SKM-1 (cell line): Measurements from ENCODE around the gene SAMM50.
A peak's percentile ranks its signal among the peaks of the same experiment; 100 is the strongest.

Experiments
- DNase-seq: peaks from one replicate; lab custom pipeline; 2025; ENCODE audit not compliant: unreplicated experiment; lab: John Stamatoyannopoulos, UW

Gene SAMM50

DNA sequence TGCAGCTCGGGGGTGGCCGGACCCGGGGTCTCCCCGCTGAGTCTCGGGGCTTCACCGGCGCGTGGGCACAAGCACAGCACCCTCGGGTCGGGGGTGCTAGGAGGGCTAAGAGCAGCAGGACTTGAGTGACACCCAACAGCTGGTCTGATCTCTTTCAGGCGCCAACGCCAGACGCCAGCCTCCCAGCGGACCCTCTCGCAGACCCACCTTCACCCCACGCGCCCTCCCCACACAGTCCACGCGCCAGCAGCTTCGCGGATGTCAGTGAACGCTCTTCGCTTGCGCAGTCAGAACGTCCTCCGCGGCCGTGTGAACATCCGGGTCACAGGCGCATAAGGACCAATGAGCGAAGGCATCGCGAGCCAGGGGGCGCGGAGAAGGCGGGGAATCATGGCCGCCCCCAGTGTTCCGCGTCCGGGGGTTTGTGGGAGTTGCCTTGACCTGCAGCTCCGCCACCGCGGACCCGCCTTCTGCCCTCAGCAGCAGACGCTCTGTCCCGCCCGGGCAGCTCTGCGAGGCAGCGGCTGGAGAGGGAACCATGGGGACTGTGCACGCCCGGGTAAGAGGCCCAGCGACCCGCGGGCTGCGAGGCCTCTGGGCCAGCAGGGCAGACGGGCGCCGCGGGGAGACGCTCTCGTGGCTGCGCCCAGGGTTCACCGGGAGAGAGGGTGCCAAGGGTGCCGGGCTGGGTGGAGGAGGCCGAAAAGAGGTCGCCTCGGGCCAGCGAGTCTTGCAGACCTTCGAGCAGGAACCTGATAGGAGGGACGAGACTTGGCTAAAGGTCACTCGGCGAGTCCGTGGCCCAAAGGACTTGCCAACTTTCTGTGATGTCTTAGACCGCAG lies at the start of gene SAMM50:
SAMM50 (plus strand) TSS at position 403 of the 843 bp plus-strand sequence; CDS start at position 539, 136 bp downstream.
- peak; percentile 78 for DNase-seq

DNA sequence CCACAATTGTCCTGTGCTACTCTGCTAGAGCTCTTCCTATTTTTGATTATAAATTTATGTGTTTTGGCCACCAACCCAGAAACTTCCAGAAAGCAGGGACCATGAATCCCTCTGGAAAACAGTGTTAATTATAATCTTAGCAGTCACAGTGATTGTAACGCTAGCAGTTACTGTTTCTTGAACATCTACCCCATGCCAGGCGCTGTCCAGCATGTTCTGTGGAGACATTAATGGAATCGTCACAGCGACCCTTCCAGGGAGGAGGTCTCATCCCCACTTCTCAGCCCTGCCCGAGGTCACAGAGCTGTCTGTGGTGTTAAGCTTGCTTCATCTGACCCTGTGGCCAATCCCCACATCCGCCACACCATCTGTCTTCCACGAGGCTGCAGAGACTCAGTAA lies 49.6 kb upstream of the SAMM50 start:
- DNase-seq = no peak

DNA sequence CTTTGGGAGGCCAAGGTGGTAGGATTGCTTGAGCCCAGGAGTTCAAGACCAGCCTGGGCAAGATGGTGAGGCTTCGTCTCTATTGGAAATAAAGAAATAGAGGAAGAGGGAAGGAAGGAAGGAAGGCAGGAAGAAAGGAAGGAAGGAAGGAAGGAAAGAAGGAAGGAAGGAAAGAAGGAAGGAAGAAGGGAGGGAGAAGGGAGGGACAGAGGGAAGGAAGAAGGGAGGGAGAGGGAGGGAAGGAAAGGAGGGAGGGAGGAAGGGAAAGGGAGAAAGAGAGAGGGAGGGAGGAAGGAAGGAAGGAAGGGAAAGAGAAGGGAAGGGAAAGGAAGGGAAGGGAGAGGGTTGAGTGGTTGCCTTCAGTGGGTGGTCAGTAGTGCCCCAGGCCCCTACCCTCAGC lies 45.5 kb upstream of the SAMM50 start:
- DNase-seq = no peak

DNA sequence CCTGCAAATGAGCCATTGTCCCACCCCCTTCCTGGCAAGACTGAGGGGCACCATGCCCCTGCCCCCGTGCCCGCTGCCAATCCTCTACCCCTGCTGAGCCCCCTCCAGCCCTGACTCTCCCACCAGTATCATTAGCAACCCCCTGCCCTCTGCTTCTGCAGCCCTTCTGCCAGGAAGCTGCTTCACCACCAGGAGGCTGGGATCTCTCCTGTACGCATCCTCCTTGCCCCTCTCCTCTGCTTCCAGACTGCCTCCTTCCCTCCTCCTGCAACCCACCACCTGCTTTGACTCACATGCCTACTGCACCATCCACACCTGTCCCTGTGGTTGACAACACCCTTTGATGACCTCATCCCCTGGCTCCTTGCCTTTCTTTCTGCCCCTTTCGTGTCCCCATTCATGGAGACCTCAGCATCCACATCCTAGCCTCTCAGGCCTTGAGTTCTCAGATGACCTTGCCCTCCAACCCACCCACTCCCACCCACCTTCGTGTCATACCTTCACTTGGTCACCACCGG lies 45.0 kb upstream of the SAMM50 start:
- no peak for DNase-seq

DNA sequence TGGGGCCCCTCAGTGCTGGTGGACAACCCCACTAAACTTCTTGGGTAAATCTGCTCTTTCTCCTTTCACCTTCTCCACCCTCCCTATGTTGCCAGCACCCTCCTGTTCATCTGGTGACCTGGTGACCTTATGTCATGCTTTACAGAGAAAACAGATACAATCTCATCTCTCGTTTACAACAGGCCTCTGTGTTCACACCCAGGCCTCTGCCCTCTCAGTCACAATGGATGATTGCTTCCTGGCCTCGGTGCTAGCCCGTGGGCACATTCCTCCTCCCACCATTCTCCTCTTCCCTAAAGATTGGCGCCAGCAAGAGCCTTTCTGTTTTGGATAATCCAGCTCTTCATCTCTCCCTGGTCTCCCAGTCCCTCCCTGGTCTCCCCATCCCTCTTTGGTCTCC lies 43.9 kb upstream of the SAMM50 start:
- no peak for DNase-seq

DNA sequence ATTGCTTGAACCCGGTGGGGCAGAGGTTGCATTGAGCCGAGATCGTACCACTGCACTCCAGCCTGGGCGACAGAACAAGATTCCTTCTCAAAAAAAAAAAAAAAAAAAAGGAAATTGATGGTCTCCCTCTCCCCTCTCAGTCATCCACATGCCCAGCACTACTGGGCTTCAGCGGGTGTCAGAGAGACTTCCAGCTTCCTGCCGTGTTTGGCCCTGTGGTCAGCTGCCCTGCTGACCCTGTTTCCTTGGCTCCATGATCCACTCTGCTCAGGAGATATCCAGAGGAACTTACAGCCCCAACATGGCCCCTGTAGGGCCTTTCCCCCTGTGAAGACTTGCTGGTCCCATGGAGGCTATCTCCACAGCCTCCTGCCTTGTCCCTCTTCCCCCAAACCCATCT lies 37.7 kb upstream of the SAMM50 start:
- no peak for DNase-seq

DNA sequence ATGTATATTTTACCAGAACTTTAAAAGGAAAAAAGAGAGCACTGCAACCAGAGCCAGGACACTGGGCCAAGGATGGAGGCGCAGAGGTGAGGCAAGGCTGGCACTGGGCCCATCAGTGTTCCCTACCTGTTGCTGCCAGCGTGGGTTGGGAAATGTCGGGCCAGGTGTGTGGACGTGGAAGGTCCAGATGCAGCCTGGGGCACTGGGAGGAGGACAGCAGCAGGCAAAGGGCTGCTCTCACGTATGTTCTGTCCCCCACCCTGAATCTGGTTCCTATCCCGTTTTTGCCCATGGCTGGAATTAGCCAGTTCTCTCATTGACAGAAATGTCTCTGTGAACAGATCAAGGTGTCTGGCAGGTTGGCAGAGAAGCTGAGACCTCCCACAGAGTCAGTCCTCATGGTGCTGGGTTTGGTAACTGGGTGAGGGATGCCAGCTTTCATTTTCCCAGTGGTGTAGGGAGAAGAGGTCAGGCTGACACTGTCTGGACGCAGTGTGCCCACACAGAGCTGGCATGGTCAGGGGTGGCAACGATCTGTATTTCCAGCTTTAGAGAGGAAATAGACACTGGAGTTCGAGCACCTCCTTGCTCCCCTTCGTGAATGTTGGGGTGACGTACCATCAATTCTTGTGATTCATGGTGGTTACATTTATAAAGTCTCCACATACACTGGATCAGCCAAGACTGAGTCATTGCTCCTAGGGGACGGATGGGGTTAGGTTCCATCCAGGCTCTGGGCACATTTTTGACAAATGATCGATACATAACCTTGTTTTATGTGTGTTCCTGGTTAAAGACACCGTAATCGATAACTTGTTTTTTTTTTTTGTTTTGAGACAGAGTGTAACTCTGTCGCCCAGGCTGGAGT lies 35.9 kb upstream of the SAMM50 start:
- DNase-seq = no peak

DNA sequence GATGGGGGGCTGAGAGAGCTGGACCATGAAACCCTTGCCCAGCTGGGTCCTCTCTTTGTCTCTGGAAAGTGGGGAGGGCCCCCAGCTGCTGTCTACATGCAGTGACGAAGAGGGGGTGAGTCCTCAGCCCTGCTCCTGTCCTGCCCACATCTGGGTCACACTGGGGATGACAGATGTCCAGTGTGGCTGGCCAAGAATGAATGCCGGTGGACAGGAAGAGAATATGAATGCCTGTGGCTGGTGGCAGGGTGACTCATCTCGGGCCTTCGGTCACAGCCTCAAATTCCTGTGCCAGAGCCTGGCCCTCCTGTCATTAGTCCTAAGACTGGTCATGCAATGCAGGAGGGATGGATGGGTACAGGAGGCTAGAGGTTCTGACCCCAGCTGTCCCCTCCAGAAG lies 33.9 kb upstream of the SAMM50 start:
- DNase-seq = no peak

DNA sequence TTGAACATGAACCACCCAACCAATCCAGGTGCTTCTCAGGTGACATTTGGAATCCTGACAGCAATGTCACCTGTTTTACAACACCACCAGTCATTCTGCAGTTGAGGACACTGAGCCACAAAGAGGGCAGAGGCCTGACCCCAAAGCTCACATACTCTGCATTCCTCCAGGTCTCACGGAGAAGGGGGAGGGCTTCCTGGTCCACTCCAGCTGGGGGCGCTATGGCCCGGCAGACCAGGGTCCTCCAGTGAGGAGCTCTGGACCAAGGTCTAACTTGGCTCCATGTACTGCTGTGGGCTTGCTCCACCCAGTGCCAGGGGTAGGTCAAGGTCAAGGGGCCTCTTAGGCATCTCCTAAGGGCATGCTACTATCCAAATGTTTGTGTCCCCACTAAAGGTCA lies 33.1 kb upstream of the SAMM50 start:
- DNase-seq = no peak

DNA sequence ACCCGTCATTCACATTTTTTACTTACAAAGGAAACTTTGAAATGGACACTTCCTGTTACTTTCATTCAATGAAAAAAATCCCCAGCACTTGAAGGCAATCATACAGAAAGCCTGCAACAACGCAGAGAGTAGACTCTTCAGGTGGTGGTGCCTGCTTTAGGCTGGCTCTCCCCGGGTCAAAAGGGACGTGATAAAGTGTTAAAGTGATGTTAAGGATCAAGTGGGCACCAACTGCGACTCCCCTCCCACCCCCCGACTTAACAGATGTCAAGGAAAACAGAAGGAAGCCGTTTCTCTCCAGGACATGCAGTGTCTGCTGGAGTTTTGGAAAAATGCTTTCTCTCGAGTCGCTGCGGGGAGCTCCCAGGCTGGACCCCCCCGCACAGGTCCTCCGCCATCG lies 32.1 kb upstream of the SAMM50 start:
- peak; percentile 43 for DNase-seq

DNA sequence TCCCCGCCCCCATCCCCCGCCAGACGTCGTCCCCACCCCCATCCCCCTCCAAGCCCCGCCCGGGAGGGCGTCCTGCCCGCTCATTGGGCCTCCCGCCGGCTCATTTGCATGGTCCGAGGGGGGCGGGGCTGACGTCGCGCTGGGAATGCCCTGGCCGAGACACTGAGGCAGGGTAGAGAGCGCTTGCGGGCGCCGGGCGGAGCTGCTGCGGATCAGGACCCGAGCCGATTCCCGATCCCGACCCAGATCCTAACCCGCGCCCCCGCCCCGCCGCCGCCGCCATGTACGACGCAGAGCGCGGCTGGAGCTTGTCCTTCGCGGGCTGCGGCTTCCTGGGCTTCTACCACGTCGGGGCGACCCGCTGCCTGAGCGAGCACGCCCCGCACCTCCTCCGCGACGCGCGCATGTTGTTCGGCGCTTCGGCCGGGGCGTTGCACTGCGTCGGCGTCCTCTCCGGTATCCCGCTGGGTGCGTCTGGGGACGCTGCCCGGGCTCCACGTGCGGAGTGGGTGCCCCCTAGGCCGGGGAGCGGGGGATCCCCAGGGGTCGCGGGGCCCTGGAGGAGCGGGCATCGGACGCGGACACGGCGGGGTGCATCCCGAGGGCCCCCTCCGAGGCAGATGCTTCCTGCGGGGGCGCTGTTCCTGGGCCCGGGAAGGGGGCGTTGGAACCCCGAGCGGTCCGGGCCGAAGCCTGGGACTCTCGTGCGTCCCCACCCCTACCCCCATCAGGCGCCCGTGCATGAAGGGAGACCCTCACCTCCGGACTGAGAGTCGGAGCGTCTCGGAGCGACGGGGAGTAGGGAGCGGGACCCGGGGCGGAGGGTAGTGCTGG lies 31.4 kb upstream of the SAMM50 start, which contains the start of gene PNPLA3:
PNPLA3 (plus strand) TSS at position 175 of the 834 bp plus-strand sequence; CDS start at position 282, 107 bp downstream.
- DNase-seq = peak; percentile 77

DNA sequence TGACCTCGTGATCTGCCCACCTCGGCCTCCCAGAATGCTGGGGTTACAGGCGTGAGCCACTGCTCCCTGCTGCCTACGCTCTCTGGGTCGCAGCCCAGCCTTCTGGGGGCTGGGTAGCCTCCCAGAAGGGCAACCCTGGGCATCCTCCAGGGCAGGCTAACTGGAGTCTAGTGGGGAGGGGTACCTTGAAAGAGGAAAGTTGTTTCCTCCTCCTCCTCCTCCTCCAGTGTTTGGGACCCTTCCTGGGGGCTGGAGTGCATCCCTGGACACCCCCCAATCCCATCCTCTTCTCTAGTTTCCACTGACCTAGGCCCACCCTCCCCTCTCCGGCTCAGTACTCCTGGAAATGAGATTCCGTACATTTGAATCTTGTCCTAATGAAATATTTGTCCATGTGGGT lies 30.4 kb upstream of the SAMM50 start:
- DNase-seq = no peak

DNA sequence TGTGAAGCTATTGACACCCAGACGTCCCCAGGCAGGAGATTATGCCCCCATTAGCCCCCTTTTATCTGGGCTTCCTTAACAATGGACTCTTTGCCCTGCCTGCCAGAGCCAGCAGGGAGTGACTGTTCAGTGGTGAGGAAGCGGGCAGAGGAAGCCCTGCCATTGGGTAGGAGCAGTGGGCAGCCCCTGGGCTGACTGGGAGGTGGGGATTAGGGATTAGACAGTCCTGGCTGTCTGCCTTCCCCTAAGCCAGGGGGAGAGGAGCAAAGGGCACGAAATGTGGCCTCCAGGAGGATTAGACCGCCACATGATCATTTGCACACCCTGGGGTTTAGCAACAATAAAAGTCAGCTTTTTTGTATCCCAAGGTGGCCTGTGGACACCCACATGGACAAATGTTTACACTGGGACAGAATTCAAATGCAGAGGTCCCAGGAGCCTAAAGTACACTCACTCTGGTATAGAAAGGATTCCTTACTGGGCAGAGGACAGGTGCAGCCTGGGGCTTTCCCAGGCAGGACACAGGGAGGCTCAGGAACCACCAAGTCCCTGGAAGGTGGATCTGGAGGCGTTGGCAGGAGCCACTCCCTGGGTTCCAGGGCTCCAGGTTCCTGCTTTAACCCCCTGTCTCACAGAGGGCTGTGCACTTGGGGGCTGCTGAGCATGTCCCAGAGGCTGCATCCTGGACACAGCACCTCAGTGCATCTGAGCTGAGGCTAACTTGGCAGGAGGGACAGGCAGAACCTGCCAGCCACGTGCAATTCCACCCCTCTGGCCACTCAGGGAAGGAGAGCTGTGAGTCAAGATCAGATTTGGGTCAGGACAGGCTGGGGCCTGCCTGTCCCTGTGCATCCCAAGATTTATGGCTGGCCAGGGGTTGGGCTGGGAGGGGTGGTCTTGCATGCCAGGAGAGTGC lies 29.6 kb upstream of the SAMM50 start:
- DNase-seq = no peak

DNA sequence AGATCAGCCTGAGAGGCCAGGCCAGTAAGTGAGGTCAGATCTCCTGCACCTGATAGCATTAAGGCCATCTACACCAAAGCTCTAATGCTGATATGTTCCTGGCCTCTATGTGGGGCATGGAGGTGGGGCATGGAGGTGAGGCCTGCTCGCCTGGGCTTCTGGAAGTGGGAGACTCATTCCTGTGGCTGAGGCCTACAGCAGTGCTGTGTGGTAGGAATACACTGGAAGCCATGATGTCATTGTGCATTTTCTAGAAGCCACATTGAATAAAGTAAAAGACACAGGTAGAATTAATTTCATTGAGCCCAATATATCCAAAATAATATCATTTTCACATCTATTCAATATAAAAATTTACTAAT lies 28.9 kb upstream of the SAMM50 start:
- no peak for DNase-seq

DNA sequence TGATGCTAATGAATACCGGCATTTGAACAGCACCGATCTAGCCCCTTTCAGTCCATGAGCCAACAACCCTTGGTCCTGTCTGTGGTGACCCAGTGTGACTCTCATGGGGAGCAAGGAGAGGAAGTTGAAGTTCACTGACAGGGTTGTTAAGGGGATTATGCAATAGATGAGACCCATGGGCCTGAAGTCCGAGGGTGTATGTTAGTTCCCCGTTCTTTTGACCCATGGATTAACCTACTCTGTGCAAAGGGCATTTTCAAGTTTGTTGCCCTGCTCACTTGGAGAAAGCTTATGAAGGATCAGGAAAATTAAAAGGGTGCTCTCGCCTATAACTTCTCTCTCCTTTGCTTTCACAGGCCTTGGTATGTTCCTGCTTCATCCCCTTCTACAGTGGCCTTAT lies 26.8 kb upstream of the SAMM50 start:
- peak; percentile 95 for DNase-seq

DNA sequence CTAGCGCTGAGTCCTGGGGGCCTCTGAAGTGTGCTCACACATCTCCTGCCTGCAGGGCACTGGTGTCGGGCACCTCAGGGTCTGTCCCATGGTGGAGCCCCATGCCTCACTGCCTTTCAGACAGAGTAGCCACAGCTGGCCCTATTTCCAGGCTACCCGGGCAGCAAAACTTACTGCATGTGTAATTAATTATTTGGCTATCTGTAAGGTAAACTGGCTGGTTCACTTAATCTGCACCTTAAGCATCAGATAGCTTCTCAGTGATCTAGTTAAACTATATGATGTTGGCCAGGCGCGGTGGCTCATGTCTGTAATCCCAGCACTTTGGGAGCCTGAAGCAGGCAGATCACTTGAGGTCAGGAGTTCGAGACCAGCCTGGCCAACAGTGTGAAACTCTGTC lies 26.3 kb upstream of the SAMM50 start:
- DNase-seq = no peak

DNA sequence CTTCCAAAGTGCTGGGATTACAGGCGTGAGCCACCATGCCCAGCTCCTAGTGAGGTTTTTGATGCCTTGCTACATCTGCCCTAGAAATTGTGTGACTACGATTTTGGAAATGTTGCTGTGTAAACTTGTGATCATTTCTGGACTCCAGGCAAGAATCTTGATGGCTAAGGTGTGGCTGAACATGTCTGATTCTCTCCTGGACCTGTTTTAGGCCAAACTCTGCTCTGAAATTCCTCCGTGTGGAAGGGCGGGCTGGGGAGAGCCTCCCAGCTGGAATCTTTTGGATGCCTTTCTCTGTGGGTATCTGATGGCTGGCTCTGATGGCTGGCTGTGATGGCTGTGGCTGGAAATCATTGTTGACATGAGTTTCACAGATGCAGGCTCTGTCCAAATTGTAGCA lies 23.5 kb upstream of the SAMM50 start:
- DNase-seq = no peak

DNA sequence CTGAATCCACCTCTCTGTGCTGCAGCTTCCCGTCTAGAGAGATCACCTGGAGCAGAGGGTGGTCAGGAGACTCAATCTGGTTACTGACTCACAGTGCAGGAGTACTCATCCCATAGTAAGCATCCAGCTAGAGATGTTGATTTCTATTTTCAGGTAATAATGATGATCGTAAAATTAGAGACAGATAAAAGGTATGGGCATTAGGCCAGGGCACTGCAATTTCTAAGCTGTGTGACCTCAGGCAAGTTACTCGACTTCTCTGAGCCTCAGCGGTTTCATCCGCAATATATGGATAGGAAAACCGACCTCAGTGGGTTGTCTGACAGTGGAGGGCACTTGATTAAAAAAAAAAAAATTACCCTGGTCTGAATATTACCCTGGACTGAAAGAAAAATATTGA lies 13.8 kb upstream of the SAMM50 start:
- no peak for DNase-seq

DNA sequence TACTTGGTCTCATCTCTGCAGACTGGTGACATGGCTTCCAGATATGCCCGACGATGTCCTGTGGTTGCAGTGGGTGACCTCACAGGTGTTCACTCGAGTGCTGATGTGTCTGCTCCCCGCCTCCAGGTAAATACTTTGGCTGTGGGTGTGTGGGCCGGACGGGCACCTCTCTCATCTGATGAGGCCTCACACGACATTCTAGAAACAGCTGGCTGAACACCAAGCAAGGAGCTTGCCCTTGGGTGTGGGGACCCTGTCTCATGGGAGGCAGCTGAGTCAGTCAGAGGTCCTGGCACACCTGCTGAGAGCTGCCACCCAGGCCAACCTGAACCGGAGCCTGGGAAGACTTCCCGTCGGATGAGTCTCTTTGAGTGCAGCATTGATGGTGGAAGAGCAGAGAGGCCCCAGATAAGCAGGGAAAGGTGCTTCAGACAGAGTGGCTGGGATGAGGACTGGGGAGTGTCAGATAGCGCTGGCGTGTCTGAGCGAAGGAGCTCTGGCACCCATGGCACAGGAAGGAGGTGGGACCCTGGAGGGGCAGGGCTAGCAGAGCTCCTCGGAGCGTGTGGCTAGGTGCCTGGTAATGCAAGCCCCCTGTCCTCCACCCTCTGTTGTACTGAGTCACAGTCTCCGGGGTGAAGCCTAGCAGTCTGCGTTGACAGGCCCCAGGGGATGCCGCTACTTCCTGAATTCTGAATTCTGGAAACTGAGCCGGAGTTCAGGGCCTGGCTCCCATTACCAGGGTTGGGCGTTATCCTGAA lies 10.4 kb upstream of the SAMM50 start:
- no peak for DNase-seq
